Measurements from ENCODE around the gene HIPK3.
"Not testable (repeated sequence)": the region's sequence is repeated elsewhere in the genome, so short reads cannot be mapped to it uniquely, and the experiment has no call there.

The HIPK3 gene

DNA sequence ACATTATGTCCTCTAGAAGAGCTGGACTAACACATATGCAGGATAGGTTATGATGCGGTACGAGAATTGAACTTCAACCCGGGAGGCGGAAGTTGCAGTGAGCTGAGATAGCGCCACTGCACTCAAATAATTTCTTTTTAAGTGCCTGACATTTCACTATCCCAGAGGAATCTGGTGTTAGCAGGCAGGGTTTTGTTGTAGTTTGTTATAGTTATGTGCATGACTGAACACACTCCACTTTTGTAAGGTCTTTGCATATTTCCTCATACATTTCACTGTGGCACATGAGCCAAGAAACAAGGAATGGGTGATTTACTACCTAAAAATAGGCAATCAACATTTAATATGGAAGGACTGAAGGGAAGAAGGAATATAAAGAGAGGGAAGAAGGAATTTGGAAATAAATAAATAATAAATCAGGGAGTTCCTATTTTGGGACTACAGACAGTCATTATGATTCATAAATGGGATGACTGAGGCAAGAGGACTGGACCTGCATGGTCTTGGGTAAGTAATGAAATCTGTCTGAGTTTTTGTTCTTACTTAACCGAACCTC, 8.7 kb upstream of the HIPK3 start:
- H3K4me3 ChIP-seq (ENCODE audit: low read depth, low read length): no peak overlapping the region
- TF ChIP-seq, protein P1, sequence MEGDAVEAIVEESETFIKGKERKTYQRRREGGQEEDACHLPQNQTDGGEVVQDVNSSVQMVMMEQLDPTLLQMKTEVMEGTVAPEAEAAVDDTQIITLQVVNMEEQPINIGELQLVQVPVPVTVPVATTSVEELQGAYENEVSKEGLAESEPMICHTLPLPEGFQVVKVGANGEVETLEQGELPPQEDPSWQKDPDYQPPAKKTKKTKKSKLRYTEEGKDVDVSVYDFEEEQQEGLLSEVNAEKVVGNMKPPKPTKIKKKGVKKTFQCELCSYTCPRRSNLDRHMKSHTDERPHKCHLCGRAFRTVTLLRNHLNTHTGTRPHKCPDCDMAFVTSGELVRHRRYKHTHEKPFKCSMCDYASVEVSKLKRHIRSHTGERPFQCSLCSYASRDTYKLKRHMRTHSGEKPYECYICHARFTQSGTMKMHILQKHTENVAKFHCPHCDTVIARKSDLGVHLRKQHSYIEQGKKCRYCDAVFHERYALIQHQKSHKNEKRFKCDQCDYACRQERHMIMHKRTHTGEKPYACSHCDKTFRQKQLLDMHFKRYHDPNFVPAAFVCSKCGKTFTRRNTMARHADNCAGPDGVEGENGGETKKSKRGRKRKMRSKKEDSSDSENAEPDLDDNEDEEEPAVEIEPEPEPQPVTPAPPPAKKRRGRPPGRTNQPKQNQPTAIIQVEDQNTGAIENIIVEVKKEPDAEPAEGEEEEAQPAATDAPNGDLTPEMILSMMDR (IDR thresholded peaks at IDR 0.05; ENCODE audit: borderline replicate concordance, insufficient read depth, low read depth, low read length): no peak

DNA sequence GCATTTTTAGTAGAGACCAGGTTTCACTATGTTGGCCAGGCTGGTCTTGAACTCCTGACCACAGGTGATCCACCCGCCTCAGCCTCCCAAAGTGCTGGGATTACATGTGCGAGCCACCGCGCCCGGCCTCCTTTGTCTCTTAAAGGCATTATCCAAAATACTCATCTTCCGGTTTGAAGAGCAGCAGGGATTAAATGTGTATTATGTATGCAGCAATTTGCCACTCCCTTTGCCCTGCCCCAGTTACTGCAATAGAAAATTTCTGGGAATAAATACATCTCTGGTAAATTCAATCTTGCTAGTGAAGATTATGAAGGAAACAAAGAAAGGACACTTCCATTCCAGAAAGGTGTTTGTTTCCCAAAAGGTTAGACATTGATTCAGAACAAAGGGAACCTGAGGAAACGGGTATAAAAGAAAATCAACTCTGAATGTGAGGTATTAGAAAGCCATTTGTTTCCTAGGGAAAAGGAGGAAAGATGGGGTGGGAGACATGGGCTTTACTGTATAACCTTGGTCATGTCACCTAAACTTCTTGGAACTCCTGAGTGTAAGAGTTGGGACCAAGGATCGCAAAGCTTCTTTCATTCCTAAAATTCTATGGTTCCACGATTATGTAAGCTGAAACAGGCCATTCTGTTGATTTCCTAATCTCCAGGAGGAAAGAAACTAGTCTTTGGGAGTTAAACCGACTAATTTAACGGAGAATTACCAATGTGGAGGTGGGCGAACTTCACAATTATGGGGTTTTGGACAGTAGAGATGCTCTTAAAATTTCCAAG, 959 bp upstream of the HIPK3 start:
- TF ChIP-seq, protein P1 (IDR thresholded peaks at IDR 0.05; ENCODE audit: borderline replicate concordance, insufficient read depth, low read depth, low read length): no peak
- H3K4me3 ChIP-seq (ENCODE audit: low read depth, low read length): peak overlapping the region; percentile 88

DNA sequence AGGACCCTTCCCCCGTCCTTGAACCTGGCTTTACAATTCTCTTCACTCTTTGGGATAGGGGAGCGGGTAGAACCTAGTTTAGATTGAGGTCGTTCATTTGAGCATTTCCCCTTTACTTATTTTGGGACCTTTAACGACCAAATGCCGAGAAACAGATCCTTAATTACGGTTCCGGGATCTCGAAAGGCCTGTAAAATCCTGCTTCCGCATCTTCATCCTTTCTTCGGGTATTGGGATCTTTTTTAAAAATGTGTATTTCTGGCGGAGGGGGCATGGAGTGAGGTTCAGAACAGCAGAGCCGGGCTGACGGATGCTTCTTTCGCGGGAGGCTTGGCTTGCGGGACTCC, 395 bp upstream of the HIPK3 start:
- TF ChIP-seq, protein P1 (IDR thresholded peaks at IDR 0.05; ENCODE audit: borderline replicate concordance, insufficient read depth, low read depth, low read length): no peak
- H3K4me3 ChIP-seq (ENCODE audit: low read depth, low read length): peak overlapping the region; percentile 88

DNA sequence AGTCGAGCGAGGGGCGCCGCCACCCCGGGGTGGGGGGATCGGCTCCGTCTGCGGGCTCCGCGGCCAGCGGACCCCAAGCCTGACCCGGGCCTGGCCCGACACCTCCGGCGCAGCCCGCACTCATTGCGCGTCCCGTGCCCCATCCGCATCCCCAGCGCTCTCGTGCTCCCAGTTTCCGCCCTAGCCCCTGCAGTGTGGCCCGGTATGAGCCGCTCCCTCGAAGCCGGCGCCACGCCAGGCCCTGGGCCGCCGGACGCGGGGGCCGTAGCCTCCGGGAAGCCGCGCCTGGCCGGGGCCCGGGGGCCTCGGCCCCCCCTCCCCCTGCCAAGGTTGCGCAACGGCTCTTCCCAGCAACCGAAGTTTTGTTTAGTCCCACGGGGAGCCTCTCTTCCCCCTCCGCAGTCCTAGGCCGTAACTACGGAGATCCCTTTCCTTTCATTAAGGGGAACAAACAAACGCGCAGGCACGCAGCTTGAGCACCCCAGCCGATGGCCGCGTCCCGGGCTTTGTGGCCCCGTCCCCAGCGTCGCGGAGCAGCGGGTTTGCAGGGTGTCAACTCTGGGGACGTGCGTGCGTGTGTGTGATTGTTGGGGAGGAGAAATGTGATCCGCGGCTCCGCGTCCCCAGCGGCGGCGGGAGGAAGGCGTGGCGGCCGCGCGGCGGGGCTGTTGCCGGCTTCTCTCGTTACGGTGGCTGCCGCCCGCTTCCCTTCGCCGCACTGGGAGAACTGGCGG, 883 bp downstream of the HIPK3 start:
- TF ChIP-seq, protein P1 (IDR thresholded peaks at IDR 0.05; ENCODE audit: borderline replicate concordance, insufficient read depth, low read depth, low read length): peak; percentile 48

DNA sequence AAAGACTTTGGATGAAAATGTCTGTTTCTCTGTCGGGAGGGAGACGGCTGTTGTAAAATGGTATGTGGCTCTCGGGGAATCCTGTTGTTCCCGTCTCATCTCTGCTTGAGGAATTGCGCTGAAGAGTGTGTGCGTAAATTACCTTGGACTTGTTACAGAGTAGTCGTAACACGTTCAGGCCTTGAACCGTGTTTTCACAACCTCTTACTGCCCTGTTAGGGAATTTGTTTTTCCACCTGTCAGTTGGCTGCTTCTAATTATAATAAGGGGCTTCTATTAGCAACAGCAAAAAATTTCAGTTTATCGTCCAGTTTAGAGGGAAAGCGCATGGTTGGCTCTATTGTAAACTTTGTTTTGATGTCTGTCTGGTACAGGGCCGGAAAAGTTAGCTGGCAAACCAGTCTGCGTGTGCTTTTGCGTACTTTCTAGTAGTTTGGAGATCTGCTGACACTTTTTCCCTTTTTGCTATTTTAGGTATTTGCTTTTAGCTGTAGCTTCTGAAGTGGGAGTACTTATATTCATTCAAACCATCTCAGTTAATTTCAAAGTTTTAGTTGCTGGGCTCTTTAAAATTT, 1.5 kb downstream of the HIPK3 start:
- H3K4me3 ChIP-seq (ENCODE audit: low read depth, low read length): peak overlapping the region; percentile 88
- TF ChIP-seq, protein P1 (IDR thresholded peaks at IDR 0.05; ENCODE audit: borderline replicate concordance, insufficient read depth, low read depth, low read length): no peak

More for the DNA sequence above, 883 bp downstream of the HIPK3 start:
- H3K4me3 ChIP-seq (ENCODE audit: low read depth, low read length): peak overlapping the region; percentile 88

DNA sequence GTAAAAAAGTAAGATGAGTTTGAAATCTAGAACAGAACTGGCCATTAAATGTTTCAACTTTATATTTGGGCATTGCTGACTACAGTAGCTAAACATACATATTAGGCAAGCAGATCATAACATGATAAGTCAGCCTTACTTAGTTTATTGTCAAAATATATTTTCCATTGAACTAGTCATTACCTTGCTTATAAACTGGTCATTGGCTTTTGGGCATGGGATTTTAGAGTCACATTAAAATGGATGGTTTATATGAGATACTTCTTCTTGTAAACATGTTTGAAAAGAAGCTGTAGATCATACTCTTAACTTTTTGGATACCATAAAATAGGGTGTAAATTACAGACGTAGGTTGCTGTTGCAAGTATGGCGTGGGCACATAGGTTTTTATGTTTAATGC, 2.7 kb downstream of the HIPK3 start:
- TF ChIP-seq, protein P1 (IDR thresholded peaks at IDR 0.05; ENCODE audit: borderline replicate concordance, insufficient read depth, low read depth, low read length): no peak
- no peak overlapping the region for H3K4me3 ChIP-seq (ENCODE audit: low read depth, low read length)

DNA sequence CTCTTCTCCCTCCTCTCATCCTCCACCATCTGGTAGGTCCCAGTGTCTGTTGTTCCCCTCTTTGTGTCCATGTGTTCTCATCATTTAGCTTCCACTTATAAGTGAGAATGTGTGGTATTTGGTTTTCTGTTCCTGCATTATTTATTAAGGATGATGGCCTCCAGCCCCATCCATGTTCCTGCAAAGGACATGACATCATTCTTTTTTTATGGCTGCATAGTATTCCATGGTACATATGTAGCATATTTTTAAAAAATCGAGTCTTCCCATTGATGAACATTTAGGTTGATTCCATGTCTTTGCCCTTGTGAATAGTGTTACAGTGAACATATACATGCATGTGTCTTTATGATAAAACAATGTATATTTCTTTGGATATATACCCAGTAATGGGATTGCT, 4.2 kb downstream of the HIPK3 start:
- H3K4me3 ChIP-seq (ENCODE audit: low read depth, low read length): not testable (repeated sequence)

Measured in GM12875 (cell line).